Activated effector memory CD4-positive, alpha-beta T cell treated with anti-CD3 and anti-CD28 coated beads, Interleukin-2, amount 50 U/mL, for 16 hours (primary cell): Measurements from ENCODE around the gene ABCC6.

Experiments
- DNase-seq: peaks from one replicate; pipeline ENCODE4 v3.0.0-alpha.2; 2020

ABCC6 gene

GRCh38 chr16:16139061-16139460, 84.2 kb downstream of the ABCC6 start:
- DNase-seq, result no peak

GRCh38 chr16:16138034-16138635, 85.2 kb downstream of the ABCC6 start:
- no peak for DNase-seq

- no peak for DNase-seq
Observed at GRCh38 chr16:16137110-16137509, 86.2 kb downstream of the ABCC6 start.

GRCh38 chr16:16136588-16136987, 86.7 kb downstream of the ABCC6 start:
- no peak for DNase-seq

- no peak for DNase-seq
Observed at GRCh38 chr16:16133943-16134604, 89.2 kb downstream of the ABCC6 start.

- no peak for DNase-seq
Observed at GRCh38 chr16:16131659-16132058, 91.6 kb downstream of the ABCC6 start.

- DNase-seq, result no peak
Observed at GRCh38 chr16:16131204-16131603, 92.1 kb downstream of the ABCC6 start.

- DNase-seq, result peak; percentile 86
Observed at GRCh38 chr16:16127469-16128116, 95.7 kb downstream of the ABCC6 start.

GRCh38 chr16:16126896-16127295, 96.4 kb downstream of the ABCC6 start:
- no peak for DNase-seq

GRCh38 chr16:16124974-16125373, 98.3 kb downstream of the ABCC6 start:
- no peak for DNase-seq

GRCh38 chr16:16124438-16124837, 98.9 kb downstream of the ABCC6 start:
- DNase-seq, result no peak

- DNase-seq, result no peak
Observed at GRCh38 chr16:16122264-16122663, 101.0 kb downstream of the ABCC6 start.

GRCh38 chr16:16121185-16121727, 102.0 kb downstream of the ABCC6 start:
- DNase-seq, result no peak

- no peak for DNase-seq
Observed at GRCh38 chr16:16120382-16121184, 102.7 kb downstream of the ABCC6 start.

GRCh38 chr16:16120044-16120381, 103.3 kb downstream of the ABCC6 start:
- DNase-seq, result no peak

- no peak for DNase-seq
Observed at GRCh38 chr16:16118337-16118736, 105.0 kb downstream of the ABCC6 start.

- no peak for DNase-seq
Observed at GRCh38 chr16:16116841-16117240, 106.5 kb downstream of the ABCC6 start.

GRCh38 chr16:16113076-16113475, 110.2 kb downstream of the ABCC6 start:
- no peak for DNase-seq

GRCh38 chr16:16112450-16113053, 110.7 kb downstream of the ABCC6 start:
- no peak for DNase-seq

- no peak for DNase-seq
Observed at GRCh38 chr16:16111639-16112038, 111.7 kb downstream of the ABCC6 start.

- no peak for DNase-seq
Observed at GRCh38 chr16:16110111-16110490, 113.2 kb downstream of the ABCC6 start.

GRCh38 chr16:16109453-16110110, 113.7 kb downstream of the ABCC6 start:
- DNase-seq, result no peak
